ENCODE measurements around the gene CSNK1G1.

The CSNK1G1 gene

DNA sequence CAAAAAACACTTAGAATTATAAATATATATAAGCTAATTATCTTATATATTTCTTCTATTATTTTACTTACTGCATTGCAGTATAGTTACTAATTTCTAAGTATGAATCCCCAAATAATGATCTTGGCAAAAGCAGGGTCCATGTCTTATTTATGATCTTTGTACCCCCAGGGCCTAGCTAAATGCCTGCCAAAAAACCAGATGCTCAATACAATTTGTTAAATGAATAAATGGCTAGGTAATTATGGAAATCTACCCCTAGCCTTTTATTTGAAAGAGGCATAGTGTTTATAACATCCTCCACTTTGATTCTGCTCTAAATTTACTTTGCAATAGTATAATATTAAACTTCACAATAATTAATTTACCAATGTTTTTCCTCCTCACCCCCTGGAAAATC is 69.5 kb downstream of the CSNK1G1 start:
- Histone ChIP-seq H2BK12ac (ENCODE audit: low read length) (no peak overlapping the region), H3K4me3 (ENCODE audit: low read depth, low read length) (no peak overlapping the region), H3K4me2 (ENCODE audit: low read length) (no peak overlapping the region), H3K14ac (ENCODE audit: low read length) (no peak overlapping the region), H2AK5ac (ENCODE audit: low read length) (no peak overlapping the region), H4K91ac (ENCODE audit: low read depth, low read length) (no peak overlapping the region), H3K9me3 (ENCODE audit: insufficient read depth, low read depth, low read length) (no peaks in the 10 kb centered on the region), H3K18ac (ENCODE audit: low read length) (no peak overlapping the region), H3K4me1 (ENCODE audit: control insufficient read depth in 1 of 2, insufficient read depth in 2 of 2, low read length in 2 of 2) (no peaks in the 10 kb centered on the region), H2AFZ (ENCODE audit: insufficient read depth, low read length, poor library complexity) (no peak overlapping the region), H2BK5ac (ENCODE audit: low read depth, low read length, poor library complexity) (no peak overlapping the region), H3K79me1 (ENCODE audit: low read length) (no peaks in the 10 kb centered on the region), H2BK120ac (ENCODE audit: insufficient read depth, low read length, poor library complexity) (no peak overlapping the region), H3K79me2 (ENCODE audit: control insufficient read depth, insufficient read depth, low read length, poor library complexity) (no peaks in the 10 kb centered on the region), H3K23ac (ENCODE audit: low read length) (no peak overlapping the region), H3K4ac (ENCODE audit: low read depth, low read length) (no peak overlapping the region), H3K36me3 (ENCODE audit: control insufficient read depth in 1 of 2, insufficient read depth in 2 of 2, low read length in 2 of 2) (no peaks in the 10 kb centered on the region), H4K12ac (ENCODE audit: low read depth, low read length) (no peak overlapping the region), H4K8ac (ENCODE audit: low read depth, low read length) (no peak overlapping the region), H3K9ac (ENCODE audit: low read length) (no peak overlapping the region), H3K27ac (ENCODE audit: low read depth, low read length) (no peak overlapping the region), H3K27me3 (ENCODE audit: insufficient read depth, low read length) (no peaks in the 10 kb centered on the region)
- no peak for DNase-seq

GRCh38 chr15:64285871-64286270 is 70.1 kb downstream of the CSNK1G1 start:
- Histone ChIP-seq H3K4me1 (ENCODE audit: control insufficient read depth in 1 of 2, insufficient read depth in 2 of 2, low read length in 2 of 2) (no peaks in the 10 kb centered on the region), H3K18ac (ENCODE audit: low read length) (no peak overlapping the region), H3K4me2 (ENCODE audit: low read length) (no peak overlapping the region), H2AK5ac (ENCODE audit: low read length) (no peak overlapping the region), H3K23ac (ENCODE audit: low read length) (peak overlapping the region; percentile 33), H2AFZ (ENCODE audit: insufficient read depth, low read length, poor library complexity) (no peak overlapping the region), H3K9ac (ENCODE audit: low read length) (no peak overlapping the region), H3K4me3 (ENCODE audit: low read depth, low read length) (no peak overlapping the region), H3K27me3 (ENCODE audit: insufficient read depth, low read length) (no peaks in the 10 kb centered on the region), H3K4ac (ENCODE audit: low read depth, low read length) (no peak overlapping the region), H3K9me3 (ENCODE audit: insufficient read depth, low read depth, low read length) (no peaks in the 10 kb centered on the region), H3K79me2 (ENCODE audit: control insufficient read depth, insufficient read depth, low read length, poor library complexity) (no peaks in the 10 kb centered on the region), H4K12ac (ENCODE audit: low read depth, low read length) (no peak overlapping the region), H2BK12ac (ENCODE audit: low read length) (no peak overlapping the region), H3K14ac (ENCODE audit: low read length) (no peak overlapping the region), H4K91ac (ENCODE audit: low read depth, low read length) (no peak overlapping the region), H2BK5ac (ENCODE audit: low read depth, low read length, poor library complexity) (no peak overlapping the region), H3K79me1 (ENCODE audit: low read length) (no peaks in the 10 kb centered on the region), H2BK120ac (ENCODE audit: insufficient read depth, low read length, poor library complexity) (no peak overlapping the region), H4K8ac (ENCODE audit: low read depth, low read length) (no peak overlapping the region), H3K36me3 (ENCODE audit: control insufficient read depth in 1 of 2, insufficient read depth in 2 of 2, low read length in 2 of 2) (peaks cover 0 to 2% of the 10 kb centered on the region in 2 experiments), H3K27ac (ENCODE audit: low read depth, low read length) (no peak overlapping the region)
- no peak for DNase-seq
- WGBS (ENCODE audit: extremely low coverage, insufficient coverage, insufficient read length) = no CpG with 5 or more reads among the region's 7 CpGs

DNA sequence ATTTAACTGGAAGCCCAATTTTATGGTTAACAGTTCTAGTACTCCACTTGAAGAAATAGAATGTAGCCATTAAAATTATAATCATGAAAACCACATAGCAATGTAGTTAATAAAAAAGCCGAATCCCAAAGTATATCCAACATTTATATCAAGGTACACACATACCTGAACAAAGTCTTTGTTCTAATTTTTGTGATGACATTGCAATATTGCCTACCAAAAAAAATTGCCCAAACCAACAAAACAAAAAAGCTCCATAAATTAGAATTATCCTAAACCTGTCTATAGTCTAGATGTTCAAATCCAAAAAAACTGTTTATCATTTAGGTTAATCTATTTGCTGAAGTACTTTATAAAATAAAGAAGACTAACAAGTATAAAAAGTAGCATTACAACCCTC is 70.8 kb downstream of the CSNK1G1 start:
- H4K12ac ChIP-seq (ENCODE audit: low read depth, low read length) = no peak overlapping the region
- no peak overlapping the region for H3K18ac ChIP-seq (ENCODE audit: low read length)
- H2BK120ac ChIP-seq (ENCODE audit: insufficient read depth, low read length, poor library complexity) = no peak overlapping the region
- no peaks in the 10 kb centered on the region for H3K79me1 ChIP-seq (ENCODE audit: low read length)
- H2AK5ac ChIP-seq (ENCODE audit: low read length) = no peak overlapping the region
- no CpG with 5 or more reads among the region's 1 CpG for WGBS (ENCODE audit: extremely low coverage, insufficient coverage, insufficient read length)
- no peak overlapping the region for H3K4ac ChIP-seq (ENCODE audit: low read depth, low read length)
- H2BK12ac ChIP-seq (ENCODE audit: low read length) = no peak overlapping the region
- H3K4me1 ChIP-seq (ENCODE audit: control insufficient read depth in 1 of 2, insufficient read depth in 2 of 2, low read length in 2 of 2) = no peaks in the 10 kb centered on the region
- H3K79me2 ChIP-seq (ENCODE audit: control insufficient read depth, insufficient read depth, low read length, poor library complexity) = no peaks in the 10 kb centered on the region
- no peak overlapping the region for H2BK5ac ChIP-seq (ENCODE audit: low read depth, low read length, poor library complexity)
- H3K27ac ChIP-seq (ENCODE audit: low read depth, low read length) = no peak overlapping the region
- no peak overlapping the region for H3K4me2 ChIP-seq (ENCODE audit: low read length)
- no peak overlapping the region for H3K14ac ChIP-seq (ENCODE audit: low read length)
- no peak overlapping the region for H4K8ac ChIP-seq (ENCODE audit: low read depth, low read length)
- DNase-seq = no peak
- no peak overlapping the region for H4K91ac ChIP-seq (ENCODE audit: low read depth, low read length)
- no peak overlapping the region for H3K9ac ChIP-seq (ENCODE audit: low read length)
- no peak overlapping the region for H3K4me3 ChIP-seq (ENCODE audit: low read depth, low read length)
- no peaks in the 10 kb centered on the region for H3K27me3 ChIP-seq (ENCODE audit: insufficient read depth, low read length)
- H2AFZ ChIP-seq (ENCODE audit: insufficient read depth, low read length, poor library complexity) = no peak overlapping the region
- peaks cover 0 to 2% of the 10 kb centered on the region in 2 experiments for H3K36me3 ChIP-seq (ENCODE audit: control insufficient read depth in 1 of 2, insufficient read depth in 2 of 2, low read length in 2 of 2)
- no peak overlapping the region for H3K23ac ChIP-seq (ENCODE audit: low read length)
- no peaks in the 10 kb centered on the region for H3K9me3 ChIP-seq (ENCODE audit: insufficient read depth, low read depth, low read length)

- no peaks in the 10 kb centered on the region for H3K79me2 ChIP-seq (ENCODE audit: control insufficient read depth, insufficient read depth, low read length, poor library complexity)
- H2BK5ac ChIP-seq (ENCODE audit: low read depth, low read length, poor library complexity) = no peak overlapping the region
- H3K4me2 ChIP-seq (ENCODE audit: low read length) = no peak overlapping the region
- H3K4ac ChIP-seq (ENCODE audit: low read depth, low read length) = no peak overlapping the region
- H3K18ac ChIP-seq (ENCODE audit: low read length) = no peak overlapping the region
- H2AFZ ChIP-seq (ENCODE audit: insufficient read depth, low read length, poor library complexity) = no peak overlapping the region
- no CpG with 5 or more reads among the region's 1 CpG for WGBS (ENCODE audit: extremely low coverage, insufficient coverage, insufficient read length)
- no peaks in the 10 kb centered on the region for H3K79me1 ChIP-seq (ENCODE audit: low read length)
- no peak overlapping the region for H3K23ac ChIP-seq (ENCODE audit: low read length)
- H3K9ac ChIP-seq (ENCODE audit: low read length) = no peak overlapping the region
- peaks cover 0 to 2% of the 10 kb centered on the region in 2 experiments for H3K36me3 ChIP-seq (ENCODE audit: control insufficient read depth in 1 of 2, insufficient read depth in 2 of 2, low read length in 2 of 2)
- H3K4me1 ChIP-seq (ENCODE audit: control insufficient read depth in 1 of 2, insufficient read depth in 2 of 2, low read length in 2 of 2) = no peaks in the 10 kb centered on the region
- peak in 1 of 2 donors; percentile 53 for DNase-seq
- no peak overlapping the region for H4K8ac ChIP-seq (ENCODE audit: low read depth, low read length)
- no peak overlapping the region for H2BK12ac ChIP-seq (ENCODE audit: low read length)
- no peaks in the 10 kb centered on the region for H3K27me3 ChIP-seq (ENCODE audit: insufficient read depth, low read length)
- no peak overlapping the region for H2AK5ac ChIP-seq (ENCODE audit: low read length)
- H3K27ac ChIP-seq (ENCODE audit: low read depth, low read length) = no peak overlapping the region
- no peak overlapping the region for H3K4me3 ChIP-seq (ENCODE audit: low read depth, low read length)
- no peak overlapping the region for H3K14ac ChIP-seq (ENCODE audit: low read length)
- no peak overlapping the region for H2BK120ac ChIP-seq (ENCODE audit: insufficient read depth, low read length, poor library complexity)
- no peak overlapping the region for H4K91ac ChIP-seq (ENCODE audit: low read depth, low read length)
- H4K12ac ChIP-seq (ENCODE audit: low read depth, low read length) = no peak overlapping the region
- no peaks in the 10 kb centered on the region for H3K9me3 ChIP-seq (ENCODE audit: insufficient read depth, low read depth, low read length)
Observed at GRCh38 chr15:64284042-64284441, 71.9 kb downstream of the CSNK1G1 start.

DNA sequence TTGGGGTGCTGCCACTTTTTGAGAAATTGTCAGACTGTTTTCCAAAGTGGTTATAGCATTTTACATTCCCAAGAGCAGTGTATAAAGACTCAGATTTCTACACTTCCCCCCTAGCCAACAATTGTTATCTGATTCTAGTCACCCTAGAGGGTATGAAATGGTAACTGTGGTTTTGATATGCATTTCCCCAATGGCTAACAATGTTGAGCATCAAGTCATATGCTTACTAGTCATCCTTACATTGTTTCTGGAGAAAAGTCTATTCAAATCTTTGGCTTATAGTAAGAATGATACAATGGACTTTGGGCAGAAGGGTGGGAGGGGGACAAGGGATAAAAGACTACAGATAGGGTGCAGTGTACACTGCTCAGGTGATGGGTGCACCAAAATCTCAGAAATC is 73.3 kb downstream of the CSNK1G1 start:
- H3K4ac ChIP-seq (ENCODE audit: low read depth, low read length) = no peak overlapping the region
- no peak overlapping the region for H4K91ac ChIP-seq (ENCODE audit: low read depth, low read length)
- no peak for DNase-seq
- no peak overlapping the region for H3K9ac ChIP-seq (ENCODE audit: low read length)
- no peak overlapping the region for H2BK120ac ChIP-seq (ENCODE audit: insufficient read depth, low read length, poor library complexity)
- H3K14ac ChIP-seq (ENCODE audit: low read length) = no peak overlapping the region
- H3K4me3 ChIP-seq (ENCODE audit: low read depth, low read length) = no peak overlapping the region
- no peak overlapping the region for H3K18ac ChIP-seq (ENCODE audit: low read length)
- H3K23ac ChIP-seq (ENCODE audit: low read length) = no peak overlapping the region
- no peak overlapping the region for H4K8ac ChIP-seq (ENCODE audit: low read depth, low read length)
- no peak overlapping the region for H3K4me2 ChIP-seq (ENCODE audit: low read length)
- H3K27ac ChIP-seq (ENCODE audit: low read depth, low read length) = no peak overlapping the region
- no peak overlapping the region for H2AFZ ChIP-seq (ENCODE audit: insufficient read depth, low read length, poor library complexity)
- no peaks in the 10 kb centered on the region for H3K9me3 ChIP-seq (ENCODE audit: insufficient read depth, low read depth, low read length)
- peaks cover 0 to 2% of the 10 kb centered on the region in 2 experiments for H3K36me3 ChIP-seq (ENCODE audit: control insufficient read depth in 1 of 2, insufficient read depth in 2 of 2, low read length in 2 of 2)
- H2AK5ac ChIP-seq (ENCODE audit: low read length) = no peak overlapping the region
- H3K79me1 ChIP-seq (ENCODE audit: low read length) = no peaks in the 10 kb centered on the region
- H3K4me1 ChIP-seq (ENCODE audit: control insufficient read depth in 1 of 2, insufficient read depth in 2 of 2, low read length in 2 of 2) = no peaks in the 10 kb centered on the region
- H2BK5ac ChIP-seq (ENCODE audit: low read depth, low read length, poor library complexity) = no peak overlapping the region
- H3K79me2 ChIP-seq (ENCODE audit: control insufficient read depth, insufficient read depth, low read length, poor library complexity) = no peaks in the 10 kb centered on the region
- H3K27me3 ChIP-seq (ENCODE audit: insufficient read depth, low read length) = no peaks in the 10 kb centered on the region
- H2BK12ac ChIP-seq (ENCODE audit: low read length) = no peak overlapping the region
- no peak overlapping the region for H4K12ac ChIP-seq (ENCODE audit: low read depth, low read length)
